Fibroblast of skin of back (primary cell): Measurements from ENCODE around the gene PCGF1.

Experiments
- DNase-seq: peaks from one replicate; pipeline ENCODE4 v3.0.0-alpha.2; 2013

Gene PCGF1

GRCh38 chr2:74515271-74515980, 7.9 kb upstream of the PCGF1 start:
- no peak for DNase-seq

- no peak for DNase-seq
Measured at GRCh38 chr2:74514368-74515270, 7.1 kb upstream of the PCGF1 start, which contains the start of gene TLX2. TLX2 (plus strand) TSS chr2:74514450; CDS start chr2:74514807, 357 bp downstream.

- no peak for DNase-seq
Measured at GRCh38 chr2:74513605-74514367, 6.3 kb upstream of the PCGF1 start.

- no peak for DNase-seq
Measured at GRCh38 chr2:74512744-74513604, 5.5 kb upstream of the PCGF1 start.

- peak; percentile 49 for DNase-seq
Measured at GRCh38 chr2:74511104-74511989, 3.9 kb upstream of the PCGF1 start.

GRCh38 chr2:74510272-74510671, 2.8 kb upstream of the PCGF1 start:
- no peak for DNase-seq

- peak; percentile 81 for DNase-seq
Measured at GRCh38 chr2:74507926-74508520, 528 bp upstream of the PCGF1 start.

- DNase-seq: no peak
Measured at GRCh38 chr2:74505448-74506246, 1.8 kb downstream of the PCGF1 start.

- no peak for DNase-seq
Measured at GRCh38 chr2:74504591-74504990, 2.9 kb downstream of the PCGF1 start.

- no peak for DNase-seq
Measured at GRCh38 chr2:74503506-74504475, 3.7 kb downstream of the PCGF1 start.

GRCh38 chr2:74502720-74503505, 4.6 kb downstream of the PCGF1 start:
- peak; percentile 84 for DNase-seq

GRCh38 chr2:74502147-74502719, 5.3 kb downstream of the PCGF1 start:
- no peak for DNase-seq

GRCh38 chr2:74501335-74502071, 6.0 kb downstream of the PCGF1 start:
- no peak for DNase-seq

GRCh38 chr2:74500578-74500946, 6.9 kb downstream of the PCGF1 start:
- DNase-seq: no peak

- no peak for DNase-seq
Measured at GRCh38 chr2:74499940-74500577, 7.4 kb downstream of the PCGF1 start.
